ENCODE results near the gene PTPN2. TPM values are rescaled to one million over a fixed set of nuclear protein-coding genes. Genes with fewer than 3 reads are reported as not detected.

PTPN2 gene
- total RNA-seq, 1 donor from 2014 or later = 23.9 TPM

- H3K4me1 Mint-ChIP-seq (ENCODE audit: unreplicated experiment) = peaks cover 4% of the 10 kb centered on the region
- no peak for DNase-seq (ENCODE audit: low spot score)
- H3K4me3 Mint-ChIP-seq (ENCODE audit: unreplicated experiment) = no peak overlapping the region
- no peak overlapping the region for H3K27ac Mint-ChIP-seq (ENCODE audit: unreplicated experiment)
- peaks cover 4% of the 10 kb centered on the region for H3K27me3 Mint-ChIP-seq (ENCODE audit: unreplicated experiment)
- H3K36me3 Mint-ChIP-seq (ENCODE audit: low read depth, unreplicated experiment) = no peaks in the 10 kb centered on the region
- H3K9me3 Mint-ChIP-seq (ENCODE audit: unreplicated experiment) = no peaks in the 10 kb centered on the region
- no peak for TF ChIP-seq CTCF (IDR thresholded peaks at IDR 0.05; ENCODE audit: unreplicated experiment)
Observed at GRCh38 chr18:12843420-12844350, 40.4 kb downstream of the PTPN2 start.

- peaks cover 10% of the 10 kb centered on the region for H3K4me1 Mint-ChIP-seq (ENCODE audit: unreplicated experiment)
- TF ChIP-seq CTCF (IDR thresholded peaks at IDR 0.05; ENCODE audit: unreplicated experiment) = no peak
- no peak for DNase-seq (ENCODE audit: low spot score)
- no peaks in the 10 kb centered on the region for H3K9me3 Mint-ChIP-seq (ENCODE audit: unreplicated experiment)
- no peak overlapping the region for H3K4me3 Mint-ChIP-seq (ENCODE audit: unreplicated experiment)
- no peaks in the 10 kb centered on the region for H3K36me3 Mint-ChIP-seq (ENCODE audit: low read depth, unreplicated experiment)
- H3K27me3 Mint-ChIP-seq (ENCODE audit: unreplicated experiment) = peaks cover 4% of the 10 kb centered on the region
- H3K27ac Mint-ChIP-seq (ENCODE audit: unreplicated experiment) = no peak overlapping the region
Observed at GRCh38 chr18:12842459-12843380, 41.3 kb downstream of the PTPN2 start.

- no peak for DNase-seq (ENCODE audit: low spot score)
- Mint-ChIP-seq H3K27me3 (ENCODE audit: unreplicated experiment) (peaks cover 4% of the 10 kb centered on the region), H3K27ac (ENCODE audit: unreplicated experiment) (no peak overlapping the region), H3K36me3 (ENCODE audit: low read depth, unreplicated experiment) (no peaks in the 10 kb centered on the region), H3K4me3 (ENCODE audit: unreplicated experiment) (no peak overlapping the region), H3K4me1 (ENCODE audit: unreplicated experiment) (peaks cover 10% of the 10 kb centered on the region), H3K9me3 (ENCODE audit: unreplicated experiment) (no peaks in the 10 kb centered on the region)
- TF ChIP-seq CTCF (IDR thresholded peaks at IDR 0.05; ENCODE audit: unreplicated experiment) = no peak
Observed at GRCh38 chr18:12841070-12841469, 43.0 kb downstream of the PTPN2 start.

- Mint-ChIP-seq H3K27me3 (ENCODE audit: unreplicated experiment) (peaks cover 4% of the 10 kb centered on the region), H3K27ac (ENCODE audit: unreplicated experiment) (no peak overlapping the region), H3K36me3 (ENCODE audit: low read depth, unreplicated experiment) (no peaks in the 10 kb centered on the region), H3K4me1 (ENCODE audit: unreplicated experiment) (peaks cover 10% of the 10 kb centered on the region), H3K4me3 (ENCODE audit: unreplicated experiment) (no peak overlapping the region), H3K9me3 (ENCODE audit: unreplicated experiment) (no peaks in the 10 kb centered on the region)
- no peak for DNase-seq (ENCODE audit: low spot score)
- TF ChIP-seq CTCF (IDR thresholded peaks at IDR 0.05; ENCODE audit: unreplicated experiment) = no peak
Observed at GRCh38 chr18:12840382-12840781, 43.7 kb downstream of the PTPN2 start.

All from endothelial cell (in vitro differentiated cells).